ENCODE data around the gene NCOR2.

GRCh38 chr12:124538194-124539082, 29.0 kb downstream of the NCOR2 start:
- TF ChIP-seq POLR2A (IDR thresholded peaks at IDR 0.05), result no peak
- TF ChIP-seq CTCF (IDR thresholded peaks at IDR 0.05), result no peak
- TF ChIP-seq POLR2AphosphoS5 (IDR thresholded peaks at IDR 0.05), result no peak
- no peak for TF ChIP-seq EP300 (IDR thresholded peaks at IDR 0.05)
